HepG2 (cell line): ENCODE data around the gene LRRC45. TPM values are rescaled to one million over a fixed set of nuclear protein-coding genes. Genes with fewer than 3 reads are reported as not detected.

Source experiments
- ATF2 ChIP-seq: sonication (generic); formaldehyde crosslinking; IDR thresholded peaks from 2 replicates; pipeline ENCODE4 v1.4.0; 2020; ENCODE audit warnings: missing genetic modification reagents
- ATM ChIP-seq: fragments of 450-650 bp; IDR thresholded peaks from 2 replicates; pipeline ENCODE4 v1.7.1; 2017; ENCODE audit warnings: mild to moderate bottlenecking, borderline replicate concordance
- BCL6 ChIP-seq: IDR thresholded peaks from 2 replicates; pipeline ENCODE4 v1.6.1; 2016; ENCODE audit warnings: missing genetic modification reagents, missing compliant biosample characterization
- E2F2 ChIP-seq: sonication (generic); formaldehyde crosslinking; IDR thresholded peaks from 2 replicates; pipeline ENCODE4 v1.4.0; 2020; ENCODE audit warnings: missing genetic modification reagents, borderline replicate concordance
- GTF3A ChIP-seq: sonication (generic); formaldehyde crosslinking; conservative IDR thresholded peaks from 2 replicates; pipeline ENCODE4 v1.4.0; 2020; ENCODE audit warnings: mild to moderate bottlenecking, missing genetic modification reagents
- POLR2AphosphoS2 ChIP-seq: IDR thresholded peaks from 2 replicates; pipeline ENCODE4 v1.6.1; 2011; ENCODE audit warnings: low read depth, low read length, improper control_type of control experiment
- PRPF4 ChIP-seq: fragments of 200-400 bp; formaldehyde crosslinking; IDR thresholded peaks from 2 replicates; pipeline ENCODE4 v1.6.1; 2016; ENCODE audit warnings: low read length, low read depth; ENCODE audit not compliant: poor library complexity, severe bottlenecking
- PTBP1 ChIP-seq: fragments of 200-400 bp; formaldehyde crosslinking; IDR thresholded peaks from 2 replicates; pipeline ENCODE4 v1.6.1; 2018; ENCODE audit warnings: low read length, low read depth; ENCODE audit not compliant: poor library complexity, severe bottlenecking
- RFX1 ChIP-seq: fragments of 450-650 bp; IDR thresholded peaks from 2 replicates; pipeline ENCODE4 v1.6.1; 2017
- SMAD9 ChIP-seq: sonication (generic); formaldehyde crosslinking; IDR thresholded peaks from 2 replicates; pipeline ENCODE4 v1.5.1; 2020; ENCODE audit warnings: mild to moderate bottlenecking, missing genetic modification reagents
- SMC3 ChIP-seq: IDR thresholded peaks from 2 replicates; pipeline ENCODE4 v1.6.1; 2011; ENCODE audit warnings: low read length, improper control_type of control experiment
- SYNCRIP ChIP-seq: fragments of 200-400 bp; formaldehyde crosslinking; IDR thresholded peaks from 2 replicates; pipeline ENCODE4 v1.6.1; 2018; ENCODE audit warnings: mild to moderate bottlenecking, low read depth, low read length; ENCODE audit not compliant: insufficient read depth
- TOPORS ChIP-seq: sonication (generic); formaldehyde crosslinking; IDR thresholded peaks from 2 replicates; pipeline ENCODE4 v1.8.0; 2023; ENCODE audit warnings: mild to moderate bottlenecking, missing genetic modification reagents
- WIZ ChIP-seq: sonication (generic); formaldehyde crosslinking; IDR thresholded peaks from 2 replicates; pipeline ENCODE4 v1.5.1; 2020; ENCODE audit warnings: mild to moderate bottlenecking, missing genetic modification reagents
- ZBTB44 ChIP-seq: sonication (generic); formaldehyde crosslinking; IDR thresholded peaks from 2 replicates; pipeline ENCODE4 v1.4.0; 2020; ENCODE audit warnings: missing genetic modification reagents
- ZKSCAN5 ChIP-seq: sonication (generic); formaldehyde crosslinking; IDR thresholded peaks from 2 replicates; pipeline ENCODE4 v1.5.1; 2020; ENCODE audit warnings: mild to moderate bottlenecking, missing genetic modification reagents
- ZNF276 ChIP-seq: sonication (generic); formaldehyde crosslinking; IDR thresholded peaks from 2 replicates; pipeline ENCODE4 v1.4.0; 2020; ENCODE audit warnings: mild to moderate bottlenecking, low read depth, missing genetic modification reagents
- ZNF280B ChIP-seq: sonication (generic); formaldehyde crosslinking; IDR thresholded peaks from 2 replicates; pipeline ENCODE4 v1.5.0; 2020; ENCODE audit warnings: missing genetic modification reagents, mild to moderate bottlenecking, borderline replicate concordance
- ZNF468 ChIP-seq: sonication (generic); formaldehyde crosslinking; IDR thresholded peaks from 2 replicates; pipeline ENCODE4 v1.8.0; 2022; ENCODE audit warnings: mild to moderate bottlenecking, moderate library complexity, missing genetic modification reagents
- ZNF580 ChIP-seq: IDR thresholded peaks from 2 replicates; pipeline ENCODE4 v1.6.1; 2016; ENCODE audit warnings: low read depth, borderline replicate concordance
- polyA plus RNA-seq, 8 experiments: library from polyadenylated mRNA; depleted of rRNA in 3 of 8; stranded (reverse) in 7 of 8; unstranded in 1 of 8; fragments of >200 nt; fragmentation: Illumina TruSeq in 4 of 8; extraction: Trizol in 4 of 8; gene quantifications; 2 replicates each; pipeline versions ENCODE4 v1.2.1 to v1.2.3, GENCODE V29; 2011 to 2016; ENCODE audit warnings: low read depth in 4 of 8, missing spikeins in 1 of 8, mixed read lengths in 1 of 8; ENCODE audit not compliant: insufficient read depth in 1 of 8
- total RNA-seq, 5 experiments: library from RNA; depleted of rRNA; stranded (reverse); fragments of >200 nt; fragmentation: Illumina TruSeq; extraction: Trizol; gene quantifications; 2 replicates each; pipeline ENCODE4 v1.2.3, GENCODE V29; 2016; ENCODE audit warnings: low read depth in 1 of 5
- TF ChIP-seq, protein P1 (sequence below): sonication (generic); formaldehyde crosslinking; IDR thresholded peaks from 2 replicates; pipeline ENCODE4 v1.5.1; 2020; ENCODE audit warnings: missing genetic modification reagents, mild to moderate bottlenecking, borderline replicate concordance

Gene LRRC45
- total and polyA plus RNA-seq, 2 of the 13 experiments (the other 11 are each of a cell fraction or from before 2014, with no cell fraction given), result 11.6 to 48.1 TPM

- TF ChIP-seq, protein P1, sequence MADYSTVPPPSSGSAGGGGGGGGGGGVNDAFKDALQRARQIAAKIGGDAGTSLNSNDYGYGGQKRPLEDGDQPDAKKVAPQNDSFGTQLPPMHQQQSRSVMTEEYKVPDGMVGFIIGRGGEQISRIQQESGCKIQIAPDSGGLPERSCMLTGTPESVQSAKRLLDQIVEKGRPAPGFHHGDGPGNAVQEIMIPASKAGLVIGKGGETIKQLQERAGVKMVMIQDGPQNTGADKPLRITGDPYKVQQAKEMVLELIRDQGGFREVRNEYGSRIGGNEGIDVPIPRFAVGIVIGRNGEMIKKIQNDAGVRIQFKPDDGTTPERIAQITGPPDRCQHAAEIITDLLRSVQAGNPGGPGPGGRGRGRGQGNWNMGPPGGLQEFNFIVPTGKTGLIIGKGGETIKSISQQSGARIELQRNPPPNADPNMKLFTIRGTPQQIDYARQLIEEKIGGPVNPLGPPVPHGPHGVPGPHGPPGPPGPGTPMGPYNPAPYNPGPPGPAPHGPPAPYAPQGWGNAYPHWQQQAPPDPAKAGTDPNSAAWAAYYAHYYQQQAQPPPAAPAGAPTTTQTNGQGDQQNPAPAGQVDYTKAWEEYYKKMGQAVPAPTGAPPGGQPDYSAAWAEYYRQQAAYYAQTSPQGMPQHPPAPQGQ (CRISPR knock-in tag), result no peak
- TF ChIP-seq ZNF276 (no peak), PTBP1 (no peak), GTF3A (CRISPR knock-in tag) (no peak), SYNCRIP (no peak), ZNF468 (CRISPR knock-in tag) (no peak), TOPORS (CRISPR knock-in tag) (no peak), E2F2 (CRISPR knock-in tag) (peak; percentile 90; the same call in 1 of the 2 replicates), ZNF280B (CRISPR knock-in tag) (no peak), ATM (no peak), RFX1 (no peak), PRPF4 (no peak), ATF2 (no peak), SMC3 (no peak), ZBTB44 (CRISPR knock-in tag) (0 out of 2 replicates have a peak, but pooled peaks have one; percentile 14), ZKSCAN5 (CRISPR knock-in tag) (no peak), BCL6 (CRISPR knock-in tag) (no peak), WIZ (CRISPR knock-in tag) (no peak), ZNF580 (CRISPR knock-in tag) (no peak), SMAD9 (CRISPR knock-in tag) (no peak), POLR2AphosphoS2 (peak; percentile 69; the same call in 1 of the 2 replicates)
Measured at GRCh38 chr17:82022981-82023446, at the start of gene LRRC45 (continued).
